Smooth muscle cell of the brain vasculature (primary cell): ENCODE measurements around the gene AFDN.

Source experiments
- DNase-seq: peaks from one replicate; pipeline ENCODE4 v3.0.0-alpha.2; 2012; ENCODE audit warnings: low read depth, low spot score

The AFDN gene, protein sequence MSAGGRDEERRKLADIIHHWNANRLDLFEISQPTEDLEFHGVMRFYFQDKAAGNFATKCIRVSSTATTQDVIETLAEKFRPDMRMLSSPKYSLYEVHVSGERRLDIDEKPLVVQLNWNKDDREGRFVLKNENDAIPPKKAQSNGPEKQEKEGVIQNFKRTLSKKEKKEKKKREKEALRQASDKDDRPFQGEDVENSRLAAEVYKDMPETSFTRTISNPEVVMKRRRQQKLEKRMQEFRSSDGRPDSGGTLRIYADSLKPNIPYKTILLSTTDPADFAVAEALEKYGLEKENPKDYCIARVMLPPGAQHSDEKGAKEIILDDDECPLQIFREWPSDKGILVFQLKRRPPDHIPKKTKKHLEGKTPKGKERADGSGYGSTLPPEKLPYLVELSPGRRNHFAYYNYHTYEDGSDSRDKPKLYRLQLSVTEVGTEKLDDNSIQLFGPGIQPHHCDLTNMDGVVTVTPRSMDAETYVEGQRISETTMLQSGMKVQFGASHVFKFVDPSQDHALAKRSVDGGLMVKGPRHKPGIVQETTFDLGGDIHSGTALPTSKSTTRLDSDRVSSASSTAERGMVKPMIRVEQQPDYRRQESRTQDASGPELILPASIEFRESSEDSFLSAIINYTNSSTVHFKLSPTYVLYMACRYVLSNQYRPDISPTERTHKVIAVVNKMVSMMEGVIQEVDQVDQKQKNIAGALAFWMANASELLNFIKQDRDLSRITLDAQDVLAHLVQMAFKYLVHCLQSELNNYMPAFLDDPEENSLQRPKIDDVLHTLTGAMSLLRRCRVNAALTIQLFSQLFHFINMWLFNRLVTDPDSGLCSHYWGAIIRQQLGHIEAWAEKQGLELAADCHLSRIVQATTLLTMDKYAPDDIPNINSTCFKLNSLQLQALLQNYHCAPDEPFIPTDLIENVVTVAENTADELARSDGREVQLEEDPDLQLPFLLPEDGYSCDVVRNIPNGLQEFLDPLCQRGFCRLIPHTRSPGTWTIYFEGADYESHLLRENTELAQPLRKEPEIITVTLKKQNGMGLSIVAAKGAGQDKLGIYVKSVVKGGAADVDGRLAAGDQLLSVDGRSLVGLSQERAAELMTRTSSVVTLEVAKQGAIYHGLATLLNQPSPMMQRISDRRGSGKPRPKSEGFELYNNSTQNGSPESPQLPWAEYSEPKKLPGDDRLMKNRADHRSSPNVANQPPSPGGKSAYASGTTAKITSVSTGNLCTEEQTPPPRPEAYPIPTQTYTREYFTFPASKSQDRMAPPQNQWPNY (N-terminal part only)

GRCh38 chr6:167826896-167827582, at the start of gene AFDN:
Gene AFDN (plus strand): TSS chr6:167826911. CDS start chr6:167827133, 222 bp downstream.
- DNase-seq = no peak

DNA sequence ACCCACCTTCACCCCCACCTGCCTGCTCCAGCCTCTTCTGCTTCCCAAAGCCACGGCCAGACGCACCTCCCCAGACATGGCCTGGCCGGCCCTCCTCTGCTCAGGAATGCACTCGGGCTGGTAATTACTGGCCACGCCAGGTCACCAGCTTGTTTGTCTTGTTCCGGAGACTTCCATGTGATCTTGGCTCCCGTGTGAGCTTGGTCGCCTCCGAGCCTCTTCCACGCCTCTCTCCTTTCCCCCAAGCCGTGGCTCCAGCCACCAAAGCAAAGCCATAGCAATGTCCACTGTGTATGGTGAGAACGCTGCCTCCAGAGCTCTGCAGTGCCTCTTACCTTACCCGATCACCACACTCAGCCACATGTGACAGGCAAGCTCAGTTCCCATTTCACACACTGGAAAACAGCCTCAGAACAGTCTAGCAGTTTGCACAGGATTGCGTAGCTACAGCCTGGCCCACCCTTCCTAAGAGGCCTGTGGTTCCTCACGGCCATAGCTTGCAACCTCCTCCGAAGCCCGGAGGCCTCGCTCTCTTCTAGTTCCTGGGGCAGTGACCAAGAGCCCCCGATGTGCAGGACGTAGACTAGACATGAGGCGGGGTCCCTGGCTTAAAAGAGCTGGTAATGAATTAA, 48.1 kb upstream of the AFDN start:
- no peak for DNase-seq

DNA sequence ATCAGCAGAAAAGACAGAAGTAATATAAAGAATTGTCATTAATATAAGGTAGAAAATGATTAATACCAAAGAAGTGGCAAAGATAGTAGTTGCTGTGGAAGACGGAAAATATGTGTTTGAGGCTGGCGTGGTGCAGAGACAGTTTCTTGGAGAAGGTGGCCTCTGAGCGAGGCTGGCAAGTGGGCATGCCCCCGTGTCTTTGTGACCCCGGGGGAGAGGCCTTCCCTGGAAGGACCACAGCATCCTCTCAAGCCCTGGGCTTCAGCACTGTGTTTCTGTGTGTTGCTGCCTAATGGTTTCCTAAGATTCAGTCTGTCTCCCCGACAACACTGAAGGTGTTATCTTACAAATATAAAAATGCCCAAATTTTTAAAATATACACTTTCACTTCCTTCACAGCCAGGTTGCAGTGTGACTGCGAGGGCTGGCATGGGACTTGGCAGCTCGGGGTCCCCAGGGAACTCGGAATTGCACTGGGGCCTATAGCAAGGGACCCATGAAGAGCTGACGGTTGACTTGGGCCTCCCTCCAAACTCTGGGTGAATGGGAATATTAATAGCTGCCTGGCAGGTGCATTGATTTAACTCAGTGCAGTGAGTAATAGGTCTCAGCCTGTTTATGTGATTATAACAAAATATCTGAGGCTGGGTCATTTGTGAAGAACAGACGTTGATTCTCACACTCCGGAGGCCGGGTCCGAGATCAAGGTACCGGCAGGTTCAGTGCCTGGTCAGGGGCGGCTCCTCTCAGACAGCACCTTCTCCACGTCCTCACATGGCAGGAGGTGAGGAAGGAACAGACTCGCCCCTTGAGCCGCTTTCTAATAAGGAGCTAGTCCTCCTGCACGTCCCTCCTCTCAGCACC, 47.4 kb upstream of the AFDN start:
- no peak for DNase-seq

DNA sequence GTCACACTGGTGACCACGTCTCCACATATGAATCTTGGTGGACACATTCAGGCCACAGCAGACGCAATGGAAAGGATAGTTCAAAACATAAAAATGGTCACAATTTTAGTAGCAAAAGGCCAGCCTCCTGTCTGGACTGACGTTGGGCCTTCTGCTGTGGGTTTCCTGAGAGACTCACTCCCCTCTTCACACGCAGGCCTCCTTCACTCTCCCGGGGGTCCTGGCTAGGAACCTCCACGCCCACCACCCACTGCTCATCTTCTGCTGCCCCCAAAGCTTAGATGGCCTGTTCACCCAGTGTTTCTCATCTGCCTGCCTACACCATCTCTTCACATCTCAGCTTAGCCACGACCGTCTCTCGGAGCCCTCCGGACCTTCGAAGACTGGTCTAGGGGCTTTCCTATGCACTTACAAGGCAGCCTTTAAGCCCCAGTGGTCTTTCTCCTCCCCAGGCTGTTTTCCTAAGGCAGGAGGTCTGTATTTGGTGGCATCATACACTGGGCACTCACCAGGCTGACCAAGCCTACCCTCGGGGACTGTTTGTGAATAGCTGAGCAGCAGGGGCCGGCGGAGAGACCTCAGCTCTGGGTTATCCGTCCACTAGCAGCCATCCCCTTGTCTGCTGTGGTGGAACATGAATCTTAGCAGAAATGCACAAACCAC, 46.6 kb upstream of the AFDN start:
- no peak for DNase-seq

DNA sequence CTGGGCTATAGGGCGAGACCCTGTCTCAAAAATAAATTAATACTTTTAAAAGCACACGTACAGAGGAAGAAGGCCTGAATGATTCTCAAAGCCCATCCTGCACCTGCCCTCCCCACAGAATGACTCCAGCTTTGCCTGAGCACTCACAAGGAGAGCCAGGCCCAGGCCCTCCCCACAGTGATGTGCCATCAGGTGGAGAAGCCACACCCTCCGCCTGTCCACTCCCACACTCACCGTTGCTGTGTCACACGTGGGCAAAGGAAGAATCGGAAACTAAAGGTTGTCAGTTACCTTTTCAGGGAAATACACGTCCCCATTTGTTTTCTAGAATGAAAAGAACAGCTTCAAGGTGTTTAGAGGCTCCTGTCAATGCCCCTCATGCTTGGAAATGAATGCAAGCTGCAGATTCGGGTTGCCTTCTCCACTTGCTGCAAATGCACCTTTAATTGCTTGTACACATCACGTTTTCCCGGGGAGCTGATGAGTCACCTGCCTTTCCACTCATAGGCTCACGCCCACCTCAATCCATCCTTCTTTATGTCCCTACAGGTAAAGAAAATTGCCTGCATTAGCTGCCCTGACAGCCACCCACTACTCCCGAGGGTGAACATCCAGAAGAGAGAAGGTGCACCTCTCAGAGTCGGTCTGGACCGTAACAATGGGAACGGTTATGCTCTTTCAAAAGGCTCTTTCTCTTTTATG, 45.5 kb upstream of the AFDN start:
- DNase-seq = no peak

GRCh38 chr6:167781868-167782267, 44.8 kb upstream of the AFDN start:
- no peak for DNase-seq

DNA sequence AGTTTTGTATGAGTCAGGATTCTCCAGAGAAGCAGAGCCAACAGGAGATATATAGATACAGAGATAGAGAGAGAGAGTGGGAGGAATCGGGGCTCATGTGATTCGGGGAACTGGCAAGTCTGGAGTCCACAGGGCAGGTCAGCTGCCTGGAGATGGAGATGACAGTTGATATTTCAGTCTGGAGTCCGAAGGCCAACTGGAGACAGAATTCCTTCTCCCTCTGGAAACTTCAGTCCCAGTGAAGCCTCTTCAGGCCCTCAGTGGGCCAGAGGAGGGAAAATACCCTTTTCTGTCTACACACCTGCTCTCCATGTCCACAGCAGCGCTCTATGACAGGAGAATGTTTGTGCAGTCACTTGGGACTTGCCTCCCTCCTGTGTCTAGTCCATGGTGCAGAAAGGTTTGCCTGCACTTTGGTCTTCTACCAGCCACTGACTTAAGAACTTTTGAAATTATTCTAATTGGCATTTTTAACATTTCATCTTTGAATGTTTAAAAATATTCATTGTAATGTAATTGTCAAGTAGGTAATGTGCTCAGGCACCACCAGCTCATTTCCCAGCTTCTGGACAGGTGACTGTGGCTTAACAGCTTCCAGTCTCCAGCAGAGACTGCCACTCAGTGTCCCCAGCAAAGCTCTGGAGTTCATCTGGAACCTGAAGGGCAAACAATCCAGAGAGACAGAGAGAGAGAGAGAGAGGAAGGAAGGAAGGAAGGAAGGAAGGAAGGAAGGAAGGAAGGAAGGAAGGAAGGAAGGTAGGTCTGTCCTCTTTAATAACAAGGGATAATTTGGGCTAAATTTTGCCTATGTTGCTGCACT, 43.8 kb upstream of the AFDN start:
- DNase-seq = no peak

GRCh38 chr6:167786853-167787675, 39.6 kb upstream of the AFDN start:
- no peak for DNase-seq

- DNase-seq = no peak
Measured at GRCh38 chr6:167787896-167788562, 38.7 kb upstream of the AFDN start.

- DNase-seq = no peak
Measured at GRCh38 chr6:167788563-167788903, 38.2 kb upstream of the AFDN start.

- no peak for DNase-seq
Measured at GRCh38 chr6:167789358-167789757, 37.4 kb upstream of the AFDN start.

GRCh38 chr6:167791091-167791779, 35.5 kb upstream of the AFDN start:
- no peak for DNase-seq

DNA sequence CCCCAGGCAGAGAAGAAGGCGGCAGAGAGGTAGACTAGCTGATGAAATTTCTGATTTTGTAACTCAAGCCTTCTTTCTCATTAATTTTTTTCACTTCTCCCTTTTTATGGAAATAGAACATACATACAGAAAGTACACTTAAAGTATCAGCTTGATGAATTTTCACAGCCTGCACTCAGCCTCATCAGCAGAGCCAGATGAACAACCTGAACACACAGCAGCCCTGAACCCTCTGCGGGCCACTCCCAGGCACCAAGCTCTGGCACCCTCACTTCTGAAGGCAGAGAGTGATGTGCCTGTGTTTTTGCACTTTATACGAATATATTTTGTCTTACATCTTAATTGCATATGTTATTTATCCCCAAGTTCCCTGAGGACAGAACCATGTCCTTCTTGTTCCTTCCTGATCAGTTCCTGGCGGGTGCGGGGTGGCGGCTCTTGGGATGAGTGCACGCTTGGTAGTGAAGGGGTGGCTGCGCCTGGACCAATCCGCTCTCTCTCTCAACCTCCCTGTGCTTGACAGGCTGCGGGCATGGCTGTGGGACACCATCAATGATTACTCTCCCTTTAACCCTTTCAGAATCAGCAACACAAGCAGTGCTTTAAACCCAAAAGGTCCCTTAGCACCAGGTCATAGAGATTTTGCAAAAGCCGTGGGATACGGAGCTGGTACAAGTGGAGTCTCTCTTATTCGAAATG, 34.8 kb upstream of the AFDN start:
- no peak for DNase-seq

GRCh38 chr6:167793421-167793820, 33.3 kb upstream of the AFDN start:
- no peak for DNase-seq
